HCT116 (cell line): ENCODE data around the gene WT1. TPM values are rescaled to one million over a fixed set of nuclear protein-coding genes. Genes with fewer than 3 reads are reported as not detected.

Experiments used
- ATAC-seq: fragments of 200-7000 bp; cut with Tn5 transposase; 2 replicates; pipeline ENCODE4 v1.9.1; 2020; ENCODE audit warnings: mild to moderate bottlenecking, moderate library complexity
- BruUV-seq: library from RNA; stranded (reverse); fragments of 400-500 nt; replicated peaks from 2 replicates; lab custom pipeline; 2021; lab: Mats Ljungman, UMichigan
- CTCF ChIA-PET: fragments of 300-600 bp; sonication (Branson Sonifier 250); formaldehyde crosslinking; loops from one replicate; lab custom pipeline; 2021; ENCODE audit warnings: antibody characterized with exemption; lab: Charles Lee
- POLR2A ChIA-PET: fragments of 300-600, 350-600 bp; sonication (Branson Sonifier 250); formaldehyde crosslinking; loops from one replicate; lab custom pipeline; 2021; ENCODE audit warnings: antibody characterized with exemption; lab: Charles Lee
- RAD21 ChIA-PET, 2 experiments: fragments of 300-600 bp; sonication (Branson Sonifier 250); formaldehyde crosslinking; loops; one replicate each; lab custom pipeline; 2023; ENCODE audit warnings: low total read pairs in 2 of 2; ENCODE audit not compliant: uncharacterized antibody in 2 of 2, unreplicated experiment in 2 of 2, low non-redundant PET in 1 of 2; lab: Charles Lee
- DNase-seq: peaks from one replicate; pipeline ENCODE4 v3.0.0-alpha.2; 2010; ENCODE audit warnings: low read depth, low spot score
- H2AFZ ChIP-seq: fragments of 200-600 bp; shearing (Covaris generic), sonication (generic); 2 replicates; pipeline ENCODE4 v1.6.1; 2017; ENCODE audit warnings: low read depth, mixed run types, mixed read lengths, antibody characterized with exemption, low read length; ENCODE audit not compliant: poor library complexity, severe bottlenecking
- H3K27ac ChIP-seq: 2 replicates; pipeline ENCODE4 v1.5.1; 2012; ENCODE audit warnings: low read depth, low read length
- H3K27me3 ChIP-seq: fragments of 200-600 bp; sonication (generic); 2 replicates; pipeline ENCODE4 v1.6.1; 2016; ENCODE audit warnings: mixed run types, low read length, mixed read lengths; ENCODE audit not compliant: insufficient read depth
- H3K36me3 ChIP-seq, 2 experiments: fragments of 200-500 bp in 1 of 2; fragments of 200-600 bp in 1 of 2; sonication (Bioruptor generic) in 1 of 2; sonication (generic) in 1 of 2; 2 replicates each; pipeline versions ENCODE4 v1.5.1 to v1.6.1; 2014 to 2016; ENCODE audit warnings: low read length in 2 of 2, inconsistent platforms in 1 of 2, mixed read lengths in 1 of 2, mixed run types in 1 of 2; ENCODE audit not compliant: insufficient read depth in 2 of 2, control insufficient read depth in 1 of 2
- H3K4me1 ChIP-seq, 2 experiments: fragments of 200-600 bp in 1 of 2; sonication (generic) in 1 of 2; 2 replicates each; pipeline versions ENCODE4 v1.5.1 to v1.6.1; 2012 to 2017; ENCODE audit warnings: low read length in 2 of 2, inconsistent platforms in 1 of 2, mild to moderate bottlenecking in 1 of 2, mixed read lengths in 1 of 2, mixed run types in 1 of 2, moderate library complexity in 1 of 2; ENCODE audit not compliant: insufficient read depth in 2 of 2, control insufficient read depth in 1 of 2
- H3K4me2 ChIP-seq: fragments of 200-600 bp; sonication (generic); 2 replicates; pipeline ENCODE4 v1.6.1; 2017; ENCODE audit warnings: mixed run types, low read length, mixed read lengths
- H3K4me3 ChIP-seq, 2 experiments: fragments of 200-600 bp in 1 of 2; sonication (generic) in 1 of 2; replicated peaks in 1 of 2; 2 replicates each; pipeline ENCODE4 v1.5.1; 2011 to 2016; ENCODE audit warnings: low read length in 2 of 2, control low read depth in 1 of 2, low read depth in 1 of 2, mild to moderate bottlenecking in 1 of 2, mixed read lengths in 1 of 2, mixed run types in 1 of 2
- H3K79me2 ChIP-seq: fragments of 200-600 bp; sonication (generic); 2 replicates; pipeline ENCODE4 v1.6.1; 2017; ENCODE audit warnings: mild to moderate bottlenecking, mixed run types, low read length, moderate library complexity, mixed read lengths; ENCODE audit not compliant: insufficient read depth
- H3K9ac ChIP-seq: fragments of 200-600 bp; sonication (generic); 2 replicates; pipeline ENCODE4 v1.6.1; 2016; ENCODE audit warnings: low read length, mixed read lengths
- H3K9me2 ChIP-seq: fragments of 200-600 bp; sonication (generic), shearing (Covaris generic); 2 replicates; pipeline ENCODE4 v1.6.1; 2017; ENCODE audit warnings: mixed run types, mild to moderate bottlenecking, moderate library complexity; ENCODE audit not compliant: insufficient read depth
- H3K9me3 ChIP-seq, 2 experiments: fragments of 200-500 bp in 1 of 2; fragments of 200-600 bp in 1 of 2; sonication (Bioruptor generic) in 1 of 2; sonication (generic) in 1 of 2; 2 replicates each; pipeline ENCODE4 v1.6.1; 2014 to 2017; ENCODE audit warnings: low read length in 2 of 2, mixed read lengths in 2 of 2, inconsistent platforms in 1 of 2, low read depth in 1 of 2, mild to moderate bottlenecking in 1 of 2, mixed run types in 1 of 2, moderate library complexity in 1 of 2; ENCODE audit not compliant: control insufficient read depth in 1 of 2, insufficient read depth in 1 of 2
- H4K20me1 ChIP-seq: fragments of 200-600 bp; sonication (generic), shearing (Covaris generic); 2 replicates; pipeline ENCODE4 v1.6.1; 2017; ENCODE audit warnings: mixed run types, mild to moderate bottlenecking, moderate library complexity; ENCODE audit not compliant: insufficient read depth
- CEBPB ChIP-seq: IDR thresholded peaks from 2 replicates; pipeline ENCODE4 v1.6.1; 2012; ENCODE audit warnings: low read depth
- EGR1 ChIP-seq: IDR thresholded peaks from 2 replicates; pipeline ENCODE4 v1.6.1; 2012; ENCODE audit warnings: low read depth
- ELF1 ChIP-seq: IDR thresholded peaks from 2 replicates; pipeline ENCODE4 v1.6.1; 2012; ENCODE audit warnings: low read depth, borderline replicate concordance
- EZH2 ChIP-seq: fragments of 200-600 bp; sonication (generic); IDR thresholded peaks from 2 replicates; pipeline ENCODE4 v1.6.1; 2017; ENCODE audit warnings: antibody characterized with exemption, mixed run types
- EZH2phosphoT487 ChIP-seq: fragments of 200-600 bp; IDR thresholded peaks from 2 replicates; pipeline ENCODE4 v1.6.1; 2018; ENCODE audit warnings: antibody characterized with exemption, borderline replicate concordance
- POLR2A ChIP-seq: IDR thresholded peaks from 2 replicates; pipeline ENCODE4 v1.7.0; 2011; ENCODE audit warnings: borderline replicate concordance; ENCODE audit not compliant: insufficient read depth, insufficient read length; ENCODE audit errors: extremely low read depth
- POLR2AphosphoS5 ChIP-seq: IDR thresholded peaks from 2 replicates; pipeline ENCODE4 v1.6.1; 2011; ENCODE audit warnings: mild to moderate bottlenecking, low read depth, low read length, moderate library complexity
- SIN3A ChIP-seq: IDR thresholded peaks from 2 replicates; pipeline ENCODE4 v1.6.1; 2012; ENCODE audit warnings: low read depth
- SP1 ChIP-seq: IDR thresholded peaks from 2 replicates; pipeline ENCODE4 v1.6.1; 2012; ENCODE audit warnings: low read depth
- TCF7L2 ChIP-seq: IDR thresholded peaks from 2 replicates; pipeline ENCODE4 v1.7.0; 2011; ENCODE audit warnings: borderline replicate concordance, inconsistent platforms; ENCODE audit not compliant: insufficient read depth, insufficient read length; ENCODE audit errors: extremely low read depth
- ZNF274 ChIP-seq: fragments of 200-500 bp; sonication (Bioruptor generic); IDR thresholded peaks from 2 replicates; pipeline ENCODE4 v1.6.1; 2014; ENCODE audit warnings: mild to moderate bottlenecking, low read depth, low read length, inconsistent platforms
- intact Hi-C: fragments of 100-400 bp; cut with micrococcal nuclease; formaldehyde crosslinking; loops from 2 replicates; pipeline ENCODE4 v1.10.0; 2022
- total RNA-seq: library from RNA; stranded (reverse); gene quantifications from one replicate; pipeline ENCODE4 v1.2.1, GENCODE V29; 2021; ENCODE audit not compliant: unreplicated experiment
- TF ChIP-seq, protein P1 (sequence below): IDR thresholded peaks from 2 replicates; pipeline ENCODE4 v1.6.1; 2011; ENCODE audit warnings: mild to moderate bottlenecking, low read length, moderate library complexity; ENCODE audit not compliant: insufficient replicate concordance; ENCODE audit errors: extremely low read depth

WT1 gene
- total RNA-seq, 1 experiment from 2014 or later = 0.07 TPM

DNA sequence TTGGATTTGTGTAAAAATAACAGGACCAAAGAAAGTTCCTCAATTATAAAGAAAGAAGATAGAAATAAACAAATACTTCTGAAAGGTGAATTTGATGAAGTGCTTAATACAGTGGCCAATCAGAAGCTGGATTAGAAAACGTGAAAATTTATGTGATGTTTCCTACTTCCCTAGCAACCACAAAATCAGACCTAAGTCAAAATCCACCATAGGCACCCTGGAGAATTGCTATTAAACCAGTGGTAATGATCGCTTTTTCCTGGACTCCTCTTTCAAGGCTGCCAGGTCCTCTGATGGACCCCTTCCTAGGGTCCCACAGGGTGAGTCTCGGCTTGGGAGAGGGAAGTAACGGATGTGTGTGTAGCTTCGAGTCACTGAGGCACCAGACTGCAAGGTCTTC lies 9.6 kb downstream of the WT1 start (continued):
- TF ChIP-seq, protein P1, sequence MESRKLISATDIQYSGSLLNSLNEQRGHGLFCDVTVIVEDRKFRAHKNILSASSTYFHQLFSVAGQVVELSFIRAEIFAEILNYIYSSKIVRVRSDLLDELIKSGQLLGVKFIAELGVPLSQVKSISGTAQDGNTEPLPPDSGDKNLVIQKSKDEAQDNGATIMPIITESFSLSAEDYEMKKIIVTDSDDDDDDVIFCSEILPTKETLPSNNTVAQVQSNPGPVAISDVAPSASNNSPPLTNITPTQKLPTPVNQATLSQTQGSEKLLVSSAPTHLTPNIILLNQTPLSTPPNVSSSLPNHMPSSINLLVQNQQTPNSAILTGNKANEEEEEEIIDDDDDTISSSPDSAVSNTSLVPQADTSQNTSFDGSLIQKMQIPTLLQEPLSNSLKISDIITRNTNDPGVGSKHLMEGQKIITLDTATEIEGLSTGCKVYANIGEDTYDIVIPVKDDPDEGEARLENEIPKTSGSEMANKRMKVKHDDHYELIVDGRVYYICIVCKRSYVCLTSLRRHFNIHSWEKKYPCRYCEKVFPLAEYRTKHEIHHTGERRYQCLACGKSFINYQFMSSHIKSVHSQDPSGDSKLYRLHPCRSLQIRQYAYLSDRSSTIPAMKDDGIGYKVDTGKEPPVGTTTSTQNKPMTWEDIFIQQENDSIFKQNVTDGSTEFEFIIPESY = no peak
- no peak for TF ChIP-seq SP1

DNA sequence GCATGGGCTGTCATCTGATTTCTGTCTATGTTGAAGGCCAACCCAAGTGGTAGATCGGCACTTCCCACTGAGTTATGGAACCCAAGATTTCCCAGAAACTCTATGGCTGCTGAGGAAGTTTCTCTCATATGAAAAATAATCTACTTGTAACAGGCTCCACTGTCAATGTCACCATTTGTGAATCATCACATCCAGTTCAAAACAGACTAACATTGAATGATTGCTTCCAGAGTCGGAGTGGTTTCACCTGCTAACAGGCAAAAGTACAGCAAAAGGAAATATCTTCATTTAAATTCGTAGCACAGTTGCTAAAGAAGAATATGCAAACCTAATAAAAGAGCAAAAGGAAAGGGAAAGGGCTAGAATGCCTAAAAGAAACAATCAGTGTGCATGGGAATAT lies 12.8 kb downstream of the WT1 start:
- intact Hi-C loops = no loop called here
- POLR2A ChIA-PET = no interaction called here
- no peak for DNase-seq
- peaks cover 24% of the 10 kb centered on the region for H3K27me3 ChIP-seq
- no peak overlapping the region for H2AFZ ChIP-seq
- H3K9me2 ChIP-seq = no peaks in the 10 kb centered on the region
- H3K4me2 ChIP-seq = no peak overlapping the region
- no peaks in the 10 kb centered on the region for H3K79me2 ChIP-seq
- ATAC-seq = no peak
- H4K20me1 ChIP-seq = no peaks in the 10 kb centered on the region
- no peak overlapping the region for H3K27ac ChIP-seq
- CTCF ChIA-PET = no interaction called here
- no peaks in the 10 kb centered on the region for H3K9me3 ChIP-seq
- no peaks in the 10 kb centered on the region for H3K36me3 ChIP-seq
- no peak for TF ChIP-seq ELF1
- no peak for TF ChIP-seq TCF7L2
- no peak overlapping the region for H3K4me3 ChIP-seq
- no peak overlapping the region for H3K9ac ChIP-seq
- RAD21 ChIA-PET = no interaction called here
- no peaks in the 10 kb centered on the region for H3K4me1 ChIP-seq
- no TSS peak for BruUV-seq

DNA sequence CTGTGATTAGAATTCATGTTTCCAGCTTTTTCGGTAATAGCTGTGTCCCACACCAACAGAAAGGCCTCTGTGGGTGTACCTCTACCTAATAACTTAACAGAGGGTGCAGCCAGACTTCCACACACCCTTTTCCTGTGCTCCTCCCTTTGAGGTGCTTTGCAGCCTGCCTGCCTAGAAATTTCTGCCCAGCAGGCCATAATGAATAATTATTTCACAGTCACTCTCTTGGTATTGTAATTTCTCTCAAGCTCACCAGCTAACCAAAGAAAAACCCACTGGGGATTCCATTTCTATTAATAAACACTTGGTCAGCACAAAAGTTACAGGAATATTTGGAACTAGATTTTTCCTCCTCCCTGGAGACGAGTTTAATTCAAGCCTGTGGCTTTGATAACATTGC lies 13.3 kb downstream of the WT1 start:
- H4K20me1 ChIP-seq = no peaks in the 10 kb centered on the region
- H3K79me2 ChIP-seq = no peaks in the 10 kb centered on the region
- H3K36me3 ChIP-seq = no peaks in the 10 kb centered on the region
- no peak overlapping the region for H3K4me2 ChIP-seq
- H3K9me3 ChIP-seq = no peaks in the 10 kb centered on the region
- ChIA-PET CTCF (no interaction called here), RAD21 (no interaction called here), POLR2A (no interaction called here)
- no peak overlapping the region for H2AFZ ChIP-seq
- no peak overlapping the region for H3K9ac ChIP-seq
- DNase-seq = no peak
- H3K4me3 ChIP-seq = no peak overlapping the region
- no peak overlapping the region for H3K27ac ChIP-seq
- peaks cover 30% of the 10 kb centered on the region for H3K27me3 ChIP-seq
- no TSS peak for BruUV-seq
- intact Hi-C loops = no loop called here
- H3K4me1 ChIP-seq = no peaks in the 10 kb centered on the region
- no peaks in the 10 kb centered on the region for H3K9me2 ChIP-seq
- ATAC-seq = no peak
- no peak for TF ChIP-seq EZH2
- no peak for TF ChIP-seq ZNF274
- TF ChIP-seq POLR2AphosphoS5 = no peak
- no peak for TF ChIP-seq EZH2phosphoT487
- TF ChIP-seq, protein P1 = no peak
- TF ChIP-seq ELF1 = no peak
- no peak for TF ChIP-seq SP1
- TF ChIP-seq EGR1 = no peak
- no peak for TF ChIP-seq CEBPB
- TF ChIP-seq POLR2A = no peak
- TF ChIP-seq SIN3A = no peak
